Upper lobe of right lung (tissue), 1 donor: ENCODE results near the gene INPP5F. TPM values are rescaled to one million over a fixed set of nuclear protein-coding genes. Genes with fewer than 3 reads are reported as not detected.

ENCODE experiments used
- ATAC-seq: fragments of 200-7000 bp; cut with Tn5 transposase; one replicate; pipeline ENCODE4 v1.9.1; 2020; ENCODE audit warnings: mild to moderate bottlenecking, moderate library complexity
- DNase-seq: peaks from one replicate; pipeline ENCODE4 v3.0.0-alpha.2; 2020
- H3K27ac ChIP-seq: fragments of 200-600 bp; one replicate; pipeline ENCODE4 v1.8.0; 2022
- H3K27me3 ChIP-seq: fragments of 200-600 bp; one replicate; pipeline ENCODE4 v1.8.0; 2022; ENCODE audit warnings: mild to moderate bottlenecking
- H3K36me3 ChIP-seq: fragments of 200-600 bp; one replicate; pipeline ENCODE4 v1.8.0; 2022
- H3K4me1 ChIP-seq: fragments of 200-600 bp; one replicate; pipeline ENCODE4 v1.8.0; 2022
- H3K4me3 ChIP-seq: fragments of 200-600 bp; one replicate; pipeline ENCODE4 v1.8.0; 2022; ENCODE audit warnings: mild to moderate bottlenecking
- H3K9me3 ChIP-seq: fragments of 200-600 bp; one replicate; pipeline ENCODE4 v1.8.0; 2022
- CTCF ChIP-seq: fragments of 200-600 bp; IDR thresholded peaks from one replicate; pipeline ENCODE4 v1.8.0; 2022; ENCODE audit warnings: antibody characterized with exemption
- intact Hi-C: fragments of 100-400 bp; cut with DNase I; formaldehyde crosslinking; loops from one replicate; pipeline ENCODE4 v1.11.0; 2022
- total RNA-seq: library from RNA; stranded (reverse); fragmentation: NEBNext Ultra II Directional; extraction: Animal tissue kit (Norgen Biotek cat#: 25700); gene quantifications from one replicate; pipeline ENCODE4 v1.2.1, GENCODE V29; 2021
- donor health status: DM: no; HTN: yes; CAD: no; lungs with severe emphysema.

Gene INPP5F
- total RNA-seq, 1 donor from 2014 or later, result 13.9 TPM

- intact Hi-C loops, result no loop called here
- ATAC-seq, result no peak
Measured at GRCh38 chr10:119689016-119689580, 36.8 kb upstream of the INPP5F start.

GRCh38 chr10:119691726-119692125 lies 34.1 kb upstream of the INPP5F start:
- no peak for ATAC-seq
- intact Hi-C loops, result no loop called here
- H3K4me1 ChIP-seq, result peaks cover 7% of the 10 kb centered on the region
- no peaks in the 10 kb centered on the region for H3K36me3 ChIP-seq
- no peaks in the 10 kb centered on the region for H3K9me3 ChIP-seq
- H3K4me3 ChIP-seq, result no peak overlapping the region
- H3K27me3 ChIP-seq, result no peaks in the 10 kb centered on the region
- no peak for TF ChIP-seq CTCF
- DNase-seq, result no peak
- H3K27ac ChIP-seq, result no peak overlapping the region

More at GRCh38 chr10:119689016-119689580, 36.8 kb upstream of the INPP5F start:
- TF ChIP-seq CTCF, result no peak
- Histone ChIP-seq H3K27me3 (no peaks in the 10 kb centered on the region), H3K36me3 (no peaks in the 10 kb centered on the region), H3K27ac (no peak overlapping the region), H3K9me3 (no peaks in the 10 kb centered on the region), H3K4me1 (peaks cover 9% of the 10 kb centered on the region), H3K4me3 (no peak overlapping the region)
- DNase-seq, result no peak

GRCh38 chr10:119693262-119693957 lies 32.4 kb upstream of the INPP5F start:
- Histone ChIP-seq H3K9me3 (no peaks in the 10 kb centered on the region), H3K4me3 (no peak overlapping the region), H3K27me3 (no peaks in the 10 kb centered on the region), H3K36me3 (no peaks in the 10 kb centered on the region), H3K27ac (no peak overlapping the region), H3K4me1 (no peaks in the 10 kb centered on the region)
- TF ChIP-seq CTCF, result no peak
- DNase-seq, result no peak
- intact Hi-C loops, result no loop called here
- ATAC-seq, result peak; percentile 50

DNA sequence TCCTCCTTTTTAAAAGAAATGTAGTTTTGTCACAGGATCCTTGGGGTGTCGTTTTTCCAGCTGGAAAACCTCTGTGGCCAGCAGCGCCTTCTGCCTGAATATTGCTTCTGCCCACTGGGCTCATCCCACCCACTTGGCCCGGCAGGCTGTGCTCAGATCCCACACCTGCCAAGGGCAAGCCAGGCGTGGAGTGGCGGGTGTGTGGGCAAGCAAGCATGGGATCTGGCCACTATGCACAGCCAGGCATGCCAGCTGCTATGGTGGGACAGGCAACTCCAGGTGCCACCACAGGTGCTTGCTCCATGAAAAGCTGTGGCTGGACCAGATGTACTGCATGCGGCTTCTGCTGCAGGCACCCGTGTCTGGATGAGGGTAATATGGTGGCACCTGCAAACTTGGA lies 31.2 kb upstream of the INPP5F start:
- no peak for TF ChIP-seq CTCF
- no peaks in the 10 kb centered on the region for H3K9me3 ChIP-seq
- H3K36me3 ChIP-seq, result no peaks in the 10 kb centered on the region
- H3K4me1 ChIP-seq, result no peaks in the 10 kb centered on the region
- intact Hi-C loops, result no loop called here
- H3K4me3 ChIP-seq, result no peak overlapping the region
- H3K27ac ChIP-seq, result no peak overlapping the region
- H3K27me3 ChIP-seq, result no peaks in the 10 kb centered on the region
- DNase-seq (no peak), ATAC-seq (no peak)

- ATAC-seq, result no peak
- intact Hi-C loops, result no loop called here
- DNase-seq, result no peak
- H3K27ac ChIP-seq, result no peak overlapping the region
- no peak overlapping the region for H3K4me3 ChIP-seq
- TF ChIP-seq CTCF, result no peak
- no peaks in the 10 kb centered on the region for H3K27me3 ChIP-seq
- no peaks in the 10 kb centered on the region for H3K36me3 ChIP-seq
- H3K9me3 ChIP-seq, result no peaks in the 10 kb centered on the region
- no peaks in the 10 kb centered on the region for H3K4me1 ChIP-seq
Measured at GRCh38 chr10:119700321-119700954, 25.4 kb upstream of the INPP5F start.
